ENCODE data around the gene PDC.

PDC gene

GRCh38 chr1:186424539-186424938 is 36.4 kb downstream of the PDC start:
- Histone ChIP-seq H3K27me3 (no peaks in the 10 kb centered on the region), H3K4me3 (ENCODE audit: low read depth, low read length) (no peak overlapping the region), H3K4me1 (0 out of 2 replicates have a peak, but pooled peaks cover 2% of the 10 kb centered on the region), H3K36me3 (no peaks in the 10 kb centered on the region; the same call in 1 of the 2 replicates), H3K9me3 (no peaks in the 10 kb centered on the region)
- no peak for TF ChIP-seq CTCF (IDR thresholded peaks at IDR 0.05; ENCODE audit: low read depth, low read length)
- DNase-seq = peak; percentile 19

DNA sequence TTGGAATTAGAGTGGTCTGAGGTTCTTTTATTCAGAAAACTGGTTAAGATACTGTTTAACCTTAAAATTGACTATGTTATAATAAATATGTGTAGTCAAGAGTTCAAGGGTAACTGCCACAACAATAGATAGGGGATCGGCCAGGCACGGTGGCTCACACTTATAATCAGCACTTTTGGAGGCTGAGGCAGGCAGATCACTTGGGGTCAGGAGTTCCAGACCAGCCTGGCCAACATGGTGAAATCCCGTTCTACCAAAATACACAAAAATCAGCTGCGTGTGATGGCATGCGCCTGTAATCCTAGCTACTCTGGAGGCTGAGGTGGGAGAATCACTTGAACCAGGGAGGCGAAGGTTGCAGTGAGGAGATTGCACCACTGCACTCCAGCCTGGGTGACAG is 39.5 kb downstream of the PDC start:
- no peaks in the 10 kb centered on the region for H3K27me3 ChIP-seq
- H3K4me3 ChIP-seq (ENCODE audit: low read depth, low read length) = no peak overlapping the region
- H3K36me3 ChIP-seq = peaks cover 12% of the 10 kb centered on the region
- no peak for DNase-seq
- TF ChIP-seq CTCF (IDR thresholded peaks at IDR 0.05; ENCODE audit: low read depth, low read length) = no peak
- H3K9me3 ChIP-seq = no peaks in the 10 kb centered on the region
- 0 out of 2 replicates have a peak, but pooled peaks cover 2% of the 10 kb centered on the region for H3K4me1 ChIP-seq

DNA sequence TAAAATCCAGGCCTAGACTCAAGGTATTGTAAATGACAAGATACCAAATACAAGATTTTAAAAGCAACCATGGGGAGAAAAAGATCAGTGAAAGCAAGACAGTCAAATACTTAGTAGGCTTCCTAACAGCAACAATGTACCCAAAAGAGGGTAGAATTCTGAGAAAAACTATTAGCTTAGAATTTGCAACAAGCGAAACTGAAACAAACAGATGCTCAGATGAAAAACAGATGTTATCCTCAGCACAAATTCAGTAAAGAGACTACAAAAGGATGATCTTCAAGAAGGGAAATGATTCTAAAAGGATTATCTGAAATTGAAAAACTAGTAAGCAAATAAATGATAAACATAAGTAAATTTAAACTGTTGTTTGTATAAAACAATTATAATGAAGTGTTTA is 40.0 kb downstream of the PDC start:
- no peak for TF ChIP-seq CTCF (IDR thresholded peaks at IDR 0.05; ENCODE audit: low read depth, low read length)
- H3K4me3 ChIP-seq (ENCODE audit: low read depth, low read length) = no peak overlapping the region
- H3K36me3 ChIP-seq = peaks cover 12% of the 10 kb centered on the region
- DNase-seq = no peak
- H3K9me3 ChIP-seq = no peaks in the 10 kb centered on the region
- no peaks in the 10 kb centered on the region for H3K27me3 ChIP-seq
- 0 out of 2 replicates have a peak, but pooled peaks cover 2% of the 10 kb centered on the region for H3K4me1 ChIP-seq

DNA sequence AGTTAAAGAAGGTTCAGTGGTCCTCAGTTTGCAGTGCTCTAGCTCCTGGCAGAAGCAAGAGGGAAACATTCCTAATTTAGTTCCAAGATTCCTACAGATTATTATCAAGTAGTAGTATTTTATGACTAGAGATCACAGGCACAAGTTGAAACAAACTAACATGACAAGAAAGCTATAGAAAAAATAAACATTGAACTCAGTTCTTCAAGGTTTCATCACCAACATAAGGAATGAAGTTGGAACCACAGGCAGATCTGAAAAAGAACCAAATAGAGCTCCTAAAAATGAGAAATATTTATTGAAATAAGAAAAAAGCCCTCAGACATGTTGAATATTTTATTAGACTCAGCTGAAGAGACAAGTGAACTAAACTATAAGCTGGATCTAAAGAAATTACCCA is 40.6 kb downstream of the PDC start:
- H3K4me3 ChIP-seq (ENCODE audit: low read depth, low read length) = no peak overlapping the region
- H3K4me1 ChIP-seq = 0 out of 2 replicates have a peak, but pooled peaks cover 2% of the 10 kb centered on the region
- TF ChIP-seq CTCF (IDR thresholded peaks at IDR 0.05; ENCODE audit: low read depth, low read length) = no peak

GRCh38 chr1:186418503-186418902 is 42.4 kb downstream of the PDC start:
- no peak for TF ChIP-seq CTCF (IDR thresholded peaks at IDR 0.05; ENCODE audit: low read depth, low read length)

More for the DNA sequence above, 40.6 kb downstream of the PDC start:
- H3K9me3 ChIP-seq = no peaks in the 10 kb centered on the region
- DNase-seq = no peak
- no peaks in the 10 kb centered on the region for H3K27me3 ChIP-seq
- peaks cover 12% of the 10 kb centered on the region for H3K36me3 ChIP-seq

GRCh38 chr1:186413319-186413718 is 47.6 kb downstream of the PDC start:
- no peaks in the 10 kb centered on the region for H3K27me3 ChIP-seq
- H3K4me1 ChIP-seq = no peaks in the 10 kb centered on the region
- no peak for TF ChIP-seq CTCF (IDR thresholded peaks at IDR 0.05; ENCODE audit: low read depth, low read length)
- H3K9me3 ChIP-seq = no peaks in the 10 kb centered on the region
- no peak for DNase-seq
- no peak overlapping the region for H3K4me3 ChIP-seq (ENCODE audit: low read depth, low read length)
- H3K36me3 ChIP-seq = peaks cover 22% of the 10 kb centered on the region

More at GRCh38 chr1:186418503-186418902, 42.4 kb downstream of the PDC start:
- no peaks in the 10 kb centered on the region for H3K9me3 ChIP-seq
- H3K36me3 ChIP-seq = peaks cover 12% of the 10 kb centered on the region
- no peak for DNase-seq
- no peak overlapping the region for H3K4me3 ChIP-seq (ENCODE audit: low read depth, low read length)
- no peaks in the 10 kb centered on the region for H3K4me1 ChIP-seq
- H3K27me3 ChIP-seq = no peaks in the 10 kb centered on the region
